SK-N-SH (cell line): ENCODE measurements around the gene PEX5. TPM values are rescaled to one million over a fixed set of nuclear protein-coding genes. Genes with fewer than 3 reads are reported as not detected.
"Not testable (repeated sequence)": the region's sequence is repeated elsewhere in the genome, so short reads cannot be mapped to it uniquely, and the experiment has no call there.

Source experiments
- CTCF ChIA-PET: fragments of 300-600, 350-600 bp; formaldehyde crosslinking; extraction: SDS; loops from one replicate; lab custom pipeline; 2021; lab: Yijun Ruan, JAX
- POLR2A ChIA-PET: fragments of 350-600 bp; sonication (Branson Sonifier 250); formaldehyde crosslinking; extraction: SDS; loops from one replicate; lab custom pipeline; 2020; ENCODE audit warnings: antibody characterized with exemption, inconsistent platforms; lab: Yijun Ruan, JAX
- DNase-seq: peaks from one replicate; pipeline ENCODE4 v3.0.0; 2012
- H2AFZ ChIP-seq: fragments of 200-600 bp; sonication (generic); 2 replicates; pipeline ENCODE4 v1.8.1; 2016; ENCODE audit warnings: antibody characterized with exemption, mild to moderate bottlenecking, low read depth
- H3F3A ChIP-seq: fragments of 200-600 bp; sonication (generic); replicated peaks from 2 replicates; pipeline ENCODE3; 2016; ENCODE audit warnings: antibody characterized with exemption, mild to moderate bottlenecking; ENCODE audit not compliant: insufficient read depth
- H3K27ac ChIP-seq, 2 experiments: fragments of 200-500 bp in 1 of 2; fragments of 200-600 bp in 1 of 2; sonication (Bioruptor generic) in 1 of 2; sonication (generic), shearing (Covaris generic) in 1 of 2; 2 replicates each; pipeline versions ENCODE4 v1.5.1 to v1.6.1; 2014 to 2016; ENCODE audit warnings: low read depth in 2 of 2, inconsistent platforms in 1 of 2, low read length in 1 of 2, mild to moderate bottlenecking in 1 of 2, mixed read lengths in 1 of 2
- H3K27me3 ChIP-seq: fragments of 200-600 bp; sonication (generic), shearing (Covaris generic); 2 replicates; pipeline ENCODE4 v1.6.1; 2016; ENCODE audit warnings: mixed run types; ENCODE audit not compliant: insufficient read depth
- H3K36me3 ChIP-seq, 2 experiments: fragments of 200-500 bp in 1 of 2; fragments of 200-600 bp in 1 of 2; sonication (Bioruptor generic) in 1 of 2; sonication (generic) in 1 of 2; replicated peaks in 1 of 2; 2 replicates each; pipeline versions ENCODE3 to v1.5.1; 2014 to 2016; ENCODE audit warnings: low read length in 1 of 2, mild to moderate bottlenecking in 1 of 2; ENCODE audit not compliant: insufficient read depth in 2 of 2, control insufficient read depth in 1 of 2
- H3K4me1 ChIP-seq, 2 experiments: fragments of 200-500 bp in 1 of 2; fragments of 200-600 bp in 1 of 2; sonication (Bioruptor generic) in 1 of 2; sonication (generic), shearing (Covaris generic) in 1 of 2; 2 replicates each; pipeline versions ENCODE4 v1.5.1 to v1.6.1; 2014 to 2016; ENCODE audit warnings: low read depth in 1 of 2, low read length in 1 of 2, mixed run types in 1 of 2; ENCODE audit not compliant: insufficient read depth in 2 of 2, control insufficient read depth in 1 of 2
- H3K4me2 ChIP-seq: fragments of 200-600 bp; sonication (generic), shearing (Covaris generic); 2 replicates; pipeline ENCODE4 v1.6.1; 2017; ENCODE audit warnings: mixed run types
- H3K4me3 ChIP-seq, 2 experiments: fragments of 200-500 bp in 1 of 2; fragments of 200-600 bp in 1 of 2; sonication (Bioruptor generic) in 1 of 2; sonication (generic), shearing (Covaris generic) in 1 of 2; 2 replicates each; pipeline versions ENCODE4 v1.5.1 to v1.8.1; 2014 to 2016; ENCODE audit warnings: low read depth in 2 of 2, inconsistent platforms in 1 of 2, low read length in 1 of 2, mild to moderate bottlenecking in 1 of 2, mixed read lengths in 1 of 2, moderate library complexity in 1 of 2
- H3K79me2 ChIP-seq: fragments of 200-600 bp; sonication (generic); 2 replicates; pipeline ENCODE4 v1.8.1; 2017; ENCODE audit warnings: mild to moderate bottlenecking; ENCODE audit not compliant: insufficient read depth
- H3K9ac ChIP-seq: fragments of 200-600 bp; sonication (generic); 2 replicates; pipeline ENCODE4 v1.6.1; 2017; ENCODE audit warnings: mixed run types
- H3K9me2 ChIP-seq: fragments of 200-600 bp; sonication (generic); 2 replicates; pipeline ENCODE4 v1.6.1; 2017; ENCODE audit warnings: mixed run types
- H3K9me3 ChIP-seq: fragments of 200-600 bp; sonication (generic); 2 replicates; pipeline ENCODE4 v1.6.1; 2017; ENCODE audit warnings: mixed run types, mild to moderate bottlenecking, moderate library complexity
- H4K20me1 ChIP-seq: fragments of 200-600 bp; sonication (generic); 2 replicates; pipeline ENCODE4 v1.6.1; 2017; ENCODE audit warnings: mild to moderate bottlenecking, mixed run types; ENCODE audit not compliant: insufficient read depth
- ELF1 ChIP-seq: IDR thresholded peaks from 2 replicates; pipeline ENCODE4 v1.4.0; 2012
- EZH2phosphoT487 ChIP-seq: fragments of 200-600 bp; sonication (generic); IDR thresholded peaks from 2 replicates; pipeline ENCODE4 v1.6.1; 2017; ENCODE audit warnings: low read depth, mixed run types, mild to moderate bottlenecking, antibody characterized with exemption, moderate library complexity, borderline replicate concordance
- FOSL2 ChIP-seq: IDR thresholded peaks from 2 replicates; pipeline ENCODE4 v1.4.0; 2012; ENCODE audit warnings: low read depth, mild to moderate bottlenecking, moderate library complexity, borderline replicate concordance
- FOXJ3 ChIP-seq: sonication (generic); formaldehyde crosslinking; IDR thresholded peaks from 2 replicates; pipeline ENCODE4 v1.5.1; 2020; ENCODE audit warnings: mild to moderate bottlenecking, missing genetic modification reagents
- FOXM1 ChIP-seq: IDR thresholded peaks from 2 replicates; pipeline ENCODE4 v1.4.0; 2012; ENCODE audit warnings: low read depth, mild to moderate bottlenecking
- GATA2 ChIP-seq: sonication (generic); formaldehyde crosslinking; IDR thresholded peaks from 2 replicates; pipeline ENCODE4 v1.5.0; 2020; ENCODE audit warnings: mild to moderate bottlenecking, missing genetic modification reagents
- JUND ChIP-seq: IDR thresholded peaks from 2 replicates; pipeline ENCODE4 v1.4.0; 2012
- MEF2A ChIP-seq: IDR thresholded peaks from 2 replicates; pipeline ENCODE4 v1.4.0; 2012; ENCODE audit warnings: low read depth, borderline replicate concordance
- MXI1 ChIP-seq: IDR thresholded peaks from 2 replicates; pipeline ENCODE4 v1.6.1; 2012; ENCODE audit warnings: mild to moderate bottlenecking, low read depth, low read length, improper control_type of control experiment
- NFIC ChIP-seq: IDR thresholded peaks from 2 replicates; pipeline ENCODE4 v1.4.0; 2012; ENCODE audit warnings: borderline replicate concordance
- POLR2AphosphoS5 ChIP-seq: IDR thresholded peaks from 2 replicates; pipeline ENCODE4 v1.6.1; 2012; ENCODE audit warnings: low read depth, low read length
- SIN3A ChIP-seq: IDR thresholded peaks from 2 replicates; pipeline ENCODE4 v1.6.1; 2012; ENCODE audit warnings: low read depth, mild to moderate bottlenecking, low read length, moderate library complexity, borderline replicate concordance
- SMC3 ChIP-seq: IDR thresholded peaks from 2 replicates; pipeline ENCODE4 v1.6.1; 2012; ENCODE audit warnings: low read depth, low read length, improper control_type of control experiment
- TCF12 ChIP-seq: IDR thresholded peaks from 2 replicates; pipeline ENCODE4 v1.4.0; 2012
- TEAD4 ChIP-seq: IDR thresholded peaks from 2 replicates; pipeline ENCODE4 v1.4.0; 2012; ENCODE audit warnings: mild to moderate bottlenecking, borderline replicate concordance; ENCODE audit not compliant: insufficient read depth
- YY1 ChIP-seq: IDR thresholded peaks from 2 replicates; pipeline ENCODE4 v1.4.0; 2012; ENCODE audit warnings: low read depth, mild to moderate bottlenecking
- WGBS: methylation state at CpG from one replicate; pipeline ENCODE4 v1.1.6; 2017; ENCODE audit warnings: low lambda C conversion rate; 5-methylcytosine and 5-hydroxymethylcytosine counted together
- polyA plus RNA-seq, 3 experiments: library from polyadenylated mRNA; depleted of rRNA; stranded (reverse); fragments of >200 nt; gene quantifications; 2 replicates each; pipeline ENCODE4 v1.2.3, GENCODE V29; 2012
- TF ChIP-seq, protein P1 (sequence below): IDR thresholded peaks from 2 replicates; pipeline ENCODE4 v1.4.0; 2012; ENCODE audit warnings: low read depth, borderline replicate concordance

The PEX5 gene
- polyA plus RNA-seq, 1 of the 3 experiments (the other 2 are of a cell fraction): 22.6 TPM

DNA sequence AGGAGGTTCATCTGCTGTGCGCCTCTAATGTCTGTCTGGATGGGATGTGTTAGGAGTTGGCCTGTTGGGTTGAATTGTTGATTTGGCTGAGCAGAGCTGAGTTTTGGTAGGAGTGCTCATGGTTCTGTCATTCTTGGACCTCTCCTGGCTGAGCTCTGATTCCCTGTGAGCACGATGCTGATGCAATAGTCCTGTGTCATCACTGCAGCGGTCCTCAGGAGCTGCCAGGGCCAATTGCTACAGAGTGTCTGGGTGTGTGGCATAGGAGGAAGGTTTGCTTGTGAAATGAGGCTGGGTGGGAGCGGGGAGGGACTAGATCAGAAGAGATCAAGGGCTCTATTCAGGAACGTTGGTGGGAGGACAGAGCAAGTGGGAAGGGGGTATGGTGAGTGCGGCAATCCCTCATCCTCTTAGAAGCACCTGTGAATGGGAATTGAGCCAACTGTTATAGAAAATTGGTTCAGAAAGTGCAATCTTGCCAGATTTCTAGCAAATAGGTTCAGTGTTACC is 21.2 kb downstream of the PEX5 start:
- Histone ChIP-seq H3F3A (no peaks in the 10 kb centered on the region), H2AFZ (no peak overlapping the region), H3K4me1 (no peaks in the 10 kb centered on the region), H3K79me2 (no peaks in the 10 kb centered on the region), H3K4me2 (no peak overlapping the region), H3K9me3 (0 out of 2 replicates have a peak, but pooled peaks cover 4% of the 10 kb centered on the region), H3K27me3 (no peaks in the 10 kb centered on the region), H3K4me3 (no peak overlapping the region), H3K36me3 (peaks cover 49 to 59% of the 10 kb centered on the region in 2 experiments), H3K9ac (no peak overlapping the region), H3K9me2 (no peaks in the 10 kb centered on the region), H3K27ac (no peak overlapping the region), H4K20me1 (no peaks in the 10 kb centered on the region)
- ChIA-PET CTCF (interaction anchor here (0.7 to 1.2 kb wide), 3 partner anchors 10 to 427 kb away, joined by 3 to 4 read pairs (median 3); no protein-coding TSS in a partner anchor), POLR2A (no interaction called here)
- 78% methylated on average over 6 of the region's 6 CpGs for WGBS
- no peak for TF ChIP-seq FOSL2
- TF ChIP-seq GATA2 (CRISPR knock-in tag): no peak
- TF ChIP-seq TEAD4: no peak
- TF ChIP-seq NFIC: no peak
- TF ChIP-seq POLR2AphosphoS5: no peak
- no peak for TF ChIP-seq SMC3
- TF ChIP-seq JUND: no peak
- TF ChIP-seq, protein P1, sequence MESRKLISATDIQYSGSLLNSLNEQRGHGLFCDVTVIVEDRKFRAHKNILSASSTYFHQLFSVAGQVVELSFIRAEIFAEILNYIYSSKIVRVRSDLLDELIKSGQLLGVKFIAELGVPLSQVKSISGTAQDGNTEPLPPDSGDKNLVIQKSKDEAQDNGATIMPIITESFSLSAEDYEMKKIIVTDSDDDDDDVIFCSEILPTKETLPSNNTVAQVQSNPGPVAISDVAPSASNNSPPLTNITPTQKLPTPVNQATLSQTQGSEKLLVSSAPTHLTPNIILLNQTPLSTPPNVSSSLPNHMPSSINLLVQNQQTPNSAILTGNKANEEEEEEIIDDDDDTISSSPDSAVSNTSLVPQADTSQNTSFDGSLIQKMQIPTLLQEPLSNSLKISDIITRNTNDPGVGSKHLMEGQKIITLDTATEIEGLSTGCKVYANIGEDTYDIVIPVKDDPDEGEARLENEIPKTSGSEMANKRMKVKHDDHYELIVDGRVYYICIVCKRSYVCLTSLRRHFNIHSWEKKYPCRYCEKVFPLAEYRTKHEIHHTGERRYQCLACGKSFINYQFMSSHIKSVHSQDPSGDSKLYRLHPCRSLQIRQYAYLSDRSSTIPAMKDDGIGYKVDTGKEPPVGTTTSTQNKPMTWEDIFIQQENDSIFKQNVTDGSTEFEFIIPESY: no peak
- TF ChIP-seq ELF1: no peak
- DNase-seq: no peak

DNA sequence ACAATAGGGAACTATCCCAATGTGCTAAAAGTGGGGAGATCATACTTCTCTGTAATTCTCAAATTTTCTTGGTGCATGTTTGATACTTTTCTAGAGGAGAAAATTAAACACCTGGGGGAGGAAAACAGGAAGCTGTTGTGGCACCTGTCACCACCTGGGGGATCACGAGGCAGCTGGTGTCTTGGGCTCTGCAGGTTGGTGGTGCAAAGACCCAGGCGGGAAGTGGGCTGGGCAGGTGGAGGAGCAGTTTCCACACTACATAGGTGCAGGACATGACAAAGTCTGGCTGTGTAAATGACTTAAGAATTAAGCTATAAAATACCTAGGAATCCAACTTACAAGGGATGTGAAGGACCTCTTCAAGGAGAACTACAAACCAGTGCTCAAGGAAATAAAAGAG is 23.2 kb downstream of the PEX5 start:
- Histone ChIP-seq H3K4me1 (no peaks in the 10 kb centered on the region), H2AFZ (no peak overlapping the region), H3K36me3 (peaks cover 34 to 40% of the 10 kb centered on the region in 2 experiments), H3K9ac (no peak overlapping the region), H3K4me2 (no peak overlapping the region), H3K9me2 (no peaks in the 10 kb centered on the region), H3F3A (no peaks in the 10 kb centered on the region), H3K27ac (no peak overlapping the region), H3K4me3 (no peak overlapping the region), H3K9me3 (0 out of 2 replicates have a peak, but pooled peaks cover 4% of the 10 kb centered on the region), H3K79me2 (no peaks in the 10 kb centered on the region), H3K27me3 (peaks cover 9% of the 10 kb centered on the region; the same call in 1 of the 2 replicates), H4K20me1 (no peaks in the 10 kb centered on the region)
- TF ChIP-seq YY1: no peak
- TF ChIP-seq TCF12: no peak
- TF ChIP-seq SMC3: no peak
- no peak for TF ChIP-seq ELF1
- TF ChIP-seq EZH2phosphoT487: no peak
- TF ChIP-seq GATA2 (CRISPR knock-in tag): no peak
- TF ChIP-seq, protein P1: no peak
- no peak for TF ChIP-seq POLR2AphosphoS5
- no peak for TF ChIP-seq SIN3A
- TF ChIP-seq MXI1: no peak
- no peak for TF ChIP-seq FOXM1
- TF ChIP-seq TEAD4: no peak
- no peak for TF ChIP-seq NFIC
- TF ChIP-seq FOXJ3 (CRISPR knock-in tag): no peak
- TF ChIP-seq MEF2A: no peak
- CTCF ChIA-PET: interaction anchor here (1.2 to 1.4 kb wide), 3 partner anchors 18 to 425 kb away, joined by 3 read pairs; no protein-coding TSS in a partner anchor
- no peak for DNase-seq
- POLR2A ChIA-PET: no interaction called here
- 97% methylated on average over 2 of the region's 2 CpGs for WGBS

DNA sequence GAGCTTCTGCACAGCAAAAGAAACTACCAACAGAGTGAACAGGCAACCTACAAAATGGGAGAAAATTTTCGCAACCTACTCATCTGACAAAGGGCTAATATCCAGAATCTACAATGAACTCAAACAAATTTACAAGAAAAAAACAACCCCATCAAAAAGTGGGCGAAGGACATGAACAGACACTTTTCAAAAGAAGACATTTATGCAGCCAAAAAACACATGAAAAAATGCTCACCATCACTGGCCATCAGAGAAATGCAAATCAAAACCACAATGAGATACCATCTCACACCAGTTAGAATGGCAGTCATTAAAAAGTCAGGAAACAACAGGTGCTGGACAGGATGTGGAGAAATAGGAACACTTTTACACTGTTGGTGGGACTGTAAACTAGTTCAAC is 24.3 kb downstream of the PEX5 start:
- H3K27ac ChIP-seq, H3K4me3 ChIP-seq, H4K20me1 ChIP-seq, H3K9ac ChIP-seq, H3K9me2 ChIP-seq, H3K79me2 ChIP-seq, H3F3A ChIP-seq, H3K9me3 ChIP-seq, H2AFZ ChIP-seq, H3K4me2 ChIP-seq, DNase-seq, H3K4me1 ChIP-seq, POLR2A ChIA-PET, CTCF ChIA-PET: not testable (repeated sequence)
- Histone ChIP-seq H3K36me3 (peaks cover 30 to 31% of the 10 kb centered on the region in 2 experiments), H3K27me3 (peaks cover 10% of the 10 kb centered on the region; the same call in 1 of the 2 replicates)
- 100% methylated on average over 1 of the region's 2 CpGs for WGBS
